GM10266 (cell line): ENCODE results near the gene KRT13.

Experiments
- DNase-seq: peaks from one replicate; pipeline ENCODE4 v3.0.0; 2012; ENCODE audit errors: extremely low spot score
- TF ChIP-seq, protein P1 (sequence below): IDR thresholded peaks from 2 replicates; pipeline ENCODE4 v1.5.1; 2012; ENCODE audit warnings: mild to moderate bottlenecking, low read depth; ENCODE audit not compliant: control insufficient read depth, insufficient read depth; ENCODE audit errors: missing control alignments

KRT13 gene

DNA sequence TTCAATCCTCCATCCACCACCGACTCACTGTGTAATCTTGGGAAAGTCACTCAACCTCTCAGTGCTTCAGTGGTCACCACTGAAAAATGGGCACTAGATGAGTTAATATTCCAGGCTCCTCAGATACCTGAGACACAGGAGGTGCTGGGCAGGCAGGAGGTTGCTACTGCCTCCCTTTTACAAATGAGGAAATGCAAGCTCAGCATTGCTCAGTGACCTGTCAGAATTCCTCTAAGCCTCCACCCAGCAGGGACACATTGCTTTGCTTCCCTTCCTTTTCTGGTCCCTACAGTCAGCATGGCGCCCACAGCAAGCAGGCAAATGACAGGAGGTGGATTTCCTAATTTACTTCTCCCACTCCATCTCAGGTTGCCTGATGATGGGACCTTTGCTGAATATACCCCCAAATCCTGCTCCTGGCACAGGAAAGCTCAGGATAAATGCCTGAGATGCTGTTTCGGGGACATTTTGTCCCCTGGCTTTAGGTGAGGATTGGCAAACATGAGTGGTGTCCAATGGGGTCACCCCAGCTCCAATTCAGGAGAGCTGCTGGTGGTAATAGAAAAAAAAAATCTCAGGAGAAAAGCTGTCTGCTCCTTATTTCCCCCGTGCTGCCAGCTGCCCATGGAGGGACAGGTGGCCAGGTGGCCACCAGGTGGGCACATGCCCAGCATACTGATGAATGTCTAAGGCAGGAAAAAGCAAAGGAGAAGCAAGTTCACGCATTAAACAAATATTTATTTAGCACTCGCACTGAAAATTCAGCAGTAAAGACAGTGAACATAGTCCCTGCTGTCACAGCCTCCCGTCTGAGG, 5.0 kb upstream of the KRT13 start:
- DNase-seq, result no peak
- TF ChIP-seq, protein P1, sequence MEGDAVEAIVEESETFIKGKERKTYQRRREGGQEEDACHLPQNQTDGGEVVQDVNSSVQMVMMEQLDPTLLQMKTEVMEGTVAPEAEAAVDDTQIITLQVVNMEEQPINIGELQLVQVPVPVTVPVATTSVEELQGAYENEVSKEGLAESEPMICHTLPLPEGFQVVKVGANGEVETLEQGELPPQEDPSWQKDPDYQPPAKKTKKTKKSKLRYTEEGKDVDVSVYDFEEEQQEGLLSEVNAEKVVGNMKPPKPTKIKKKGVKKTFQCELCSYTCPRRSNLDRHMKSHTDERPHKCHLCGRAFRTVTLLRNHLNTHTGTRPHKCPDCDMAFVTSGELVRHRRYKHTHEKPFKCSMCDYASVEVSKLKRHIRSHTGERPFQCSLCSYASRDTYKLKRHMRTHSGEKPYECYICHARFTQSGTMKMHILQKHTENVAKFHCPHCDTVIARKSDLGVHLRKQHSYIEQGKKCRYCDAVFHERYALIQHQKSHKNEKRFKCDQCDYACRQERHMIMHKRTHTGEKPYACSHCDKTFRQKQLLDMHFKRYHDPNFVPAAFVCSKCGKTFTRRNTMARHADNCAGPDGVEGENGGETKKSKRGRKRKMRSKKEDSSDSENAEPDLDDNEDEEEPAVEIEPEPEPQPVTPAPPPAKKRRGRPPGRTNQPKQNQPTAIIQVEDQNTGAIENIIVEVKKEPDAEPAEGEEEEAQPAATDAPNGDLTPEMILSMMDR, result no peak

DNA sequence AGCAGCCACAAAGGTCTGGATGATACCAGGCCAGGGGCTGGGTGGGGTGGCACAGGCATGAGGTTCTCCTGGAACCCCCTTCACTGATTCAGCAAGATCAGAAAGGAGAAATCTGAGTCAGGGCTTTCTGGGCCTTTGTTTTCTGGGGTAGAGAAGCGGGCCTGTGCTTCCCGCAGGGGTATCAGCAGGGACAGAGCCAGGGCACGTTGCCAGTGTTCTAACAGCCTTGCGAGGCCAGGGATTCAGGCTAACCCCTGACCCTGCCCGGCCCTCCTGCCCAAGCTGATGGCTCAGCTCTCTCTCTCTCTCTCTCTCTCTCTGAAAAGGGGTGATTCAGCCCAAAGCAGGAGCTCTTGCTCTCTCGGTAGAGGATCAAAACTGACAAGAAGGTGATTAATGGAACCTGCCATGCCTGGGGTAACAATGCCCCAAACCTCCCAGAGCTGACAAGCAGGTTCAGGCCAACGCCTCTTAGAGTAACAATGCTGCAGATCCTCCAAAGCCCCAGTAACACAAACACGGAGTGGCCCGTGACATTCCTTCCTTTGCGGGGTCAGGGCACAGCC, 2.0 kb upstream of the KRT13 start:
- DNase-seq, result no peak
- TF ChIP-seq, protein P1, result no peak

DNA sequence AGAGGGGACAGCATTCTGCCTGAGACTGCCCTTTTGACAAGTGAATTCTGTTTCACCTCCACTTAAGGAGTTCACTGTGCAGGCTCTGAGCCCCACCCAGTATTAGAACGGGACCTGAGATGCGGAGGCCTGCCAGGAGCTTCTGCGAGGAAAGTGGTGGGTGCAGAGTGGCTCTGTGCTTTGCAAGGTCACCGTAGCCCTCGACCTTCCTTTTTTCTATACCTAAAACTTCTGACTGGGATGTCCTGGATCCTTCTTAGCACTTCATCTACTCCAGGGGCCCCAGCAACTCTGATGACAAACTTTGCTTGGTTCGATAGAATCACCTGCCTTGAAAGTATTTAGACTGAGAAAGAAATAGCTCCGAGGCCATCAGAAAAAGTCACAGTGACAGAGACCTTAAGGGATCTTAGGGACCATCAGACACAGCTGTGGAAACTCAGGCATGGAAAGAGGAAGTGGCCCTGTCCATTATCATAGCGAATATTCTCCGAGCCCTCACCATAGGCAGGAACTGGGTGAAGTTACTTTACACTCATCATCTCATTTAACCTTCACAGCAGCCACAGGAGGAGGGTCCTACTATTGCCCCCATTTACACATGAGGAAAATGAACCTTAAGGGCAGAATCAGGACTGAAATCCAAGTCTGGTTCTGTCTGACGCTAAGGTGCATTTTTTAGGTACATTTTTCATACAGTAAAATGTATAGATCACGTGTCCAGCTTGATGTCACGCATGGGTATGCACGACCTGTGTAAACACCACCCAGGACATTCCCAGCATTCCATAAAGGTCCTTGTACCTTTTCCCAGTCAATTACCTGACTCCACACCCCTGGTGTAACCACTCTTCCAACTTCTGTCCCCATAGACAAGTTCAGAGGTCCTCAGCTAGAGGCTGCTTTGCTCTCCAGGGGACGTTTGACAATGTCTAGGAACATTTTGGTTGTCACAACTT, 676 bp upstream of the KRT13 start:
- no peak for DNase-seq
- TF ChIP-seq, protein P1, result no peak

DNA sequence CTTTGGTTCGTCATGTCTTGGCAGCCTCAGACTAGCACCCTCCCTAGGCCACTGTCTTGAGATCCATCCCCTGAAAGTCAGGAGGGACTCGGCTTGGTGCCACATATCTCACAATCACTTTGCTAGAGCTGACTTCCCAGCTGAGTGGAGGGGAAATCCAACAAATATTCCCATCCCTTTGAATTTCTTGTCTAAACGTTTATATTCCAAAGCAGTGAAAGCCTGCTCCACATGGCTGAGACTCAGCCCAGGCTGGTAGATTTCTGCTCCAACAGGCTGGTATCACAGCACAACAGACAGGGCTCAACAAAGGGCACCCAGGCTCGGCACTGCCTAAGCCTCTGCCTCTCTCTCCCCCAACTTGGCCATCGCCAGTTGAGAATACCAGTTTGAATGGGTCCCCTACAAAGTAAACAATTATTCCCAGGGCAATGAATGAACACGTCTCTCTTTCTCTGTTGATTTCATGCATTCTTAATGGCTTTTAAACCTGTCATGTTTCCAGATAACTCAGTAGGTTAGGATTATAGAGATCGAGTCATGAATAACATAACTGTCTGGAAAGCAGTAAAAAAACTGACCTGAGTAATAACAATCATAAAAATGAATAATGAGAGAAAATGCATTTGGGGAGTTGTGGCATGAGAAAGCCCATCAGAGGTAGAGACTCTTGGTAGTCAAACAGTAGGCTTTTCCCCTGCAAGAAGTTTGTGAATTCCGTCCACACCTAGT, 1.0 kb downstream of the KRT13 start:
- DNase-seq, result no peak
- TF ChIP-seq, protein P1, result no peak

DNA sequence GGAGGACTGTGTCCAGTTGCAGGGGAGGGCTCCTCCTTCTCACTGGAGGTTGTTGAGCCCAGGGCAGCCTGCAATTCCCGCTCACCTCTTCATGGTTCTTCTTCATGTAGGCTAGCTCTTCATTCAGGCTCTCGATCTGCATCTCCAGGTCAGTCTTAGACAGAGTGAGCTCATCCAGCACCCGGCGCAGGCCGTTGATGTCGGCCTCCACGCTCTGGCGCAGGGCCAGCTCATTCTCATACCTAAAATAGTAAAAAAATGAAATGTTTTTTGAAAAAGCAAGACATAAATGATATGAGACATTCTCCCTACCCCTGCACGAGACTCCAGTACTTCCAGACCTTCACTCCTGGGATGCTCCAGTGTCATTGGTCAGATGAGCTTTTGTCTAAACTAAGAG, 2.2 kb downstream of the KRT13 start:
- DNase-seq, result no peak
- TF ChIP-seq, protein P1, result no peak

DNA sequence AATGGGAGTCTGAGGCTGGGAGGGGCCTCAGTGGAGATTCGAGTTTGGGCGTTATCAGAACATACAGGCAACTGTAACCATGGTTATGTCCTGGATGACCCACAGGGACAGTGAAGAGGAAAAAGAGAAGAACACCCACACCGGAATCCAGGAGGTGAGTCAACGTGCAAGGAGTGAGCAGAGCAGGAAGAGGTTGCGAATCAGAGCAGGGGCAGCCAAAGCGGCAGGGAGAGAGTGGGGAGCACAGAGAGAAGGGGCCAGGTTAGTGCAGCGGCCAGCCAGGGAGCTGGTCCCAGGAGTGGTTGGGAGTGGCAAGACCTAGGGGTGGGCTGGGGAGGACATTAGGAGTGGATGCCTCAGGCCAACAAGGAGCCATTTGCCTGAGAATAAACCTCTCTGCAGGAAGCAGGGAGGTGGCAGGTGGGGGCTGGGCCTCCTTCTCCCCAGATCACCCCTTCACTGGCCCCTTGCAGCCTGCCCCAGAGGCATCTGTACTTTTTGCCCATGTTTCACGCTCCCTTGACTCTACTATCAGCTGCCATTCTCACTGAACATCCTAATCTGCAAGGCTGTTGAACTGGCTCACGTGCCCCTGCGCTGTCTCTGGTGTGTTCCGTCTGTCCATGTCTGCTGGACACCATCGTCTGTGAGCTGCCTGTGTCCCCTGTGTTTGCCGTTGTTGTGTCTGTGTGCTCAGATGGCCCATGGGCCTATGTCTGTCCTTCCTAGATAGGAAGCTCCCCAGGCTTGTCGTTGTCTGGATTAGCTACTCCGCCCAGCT, 5.1 kb downstream of the KRT13 start:
- TF ChIP-seq, protein P1, result no peak
- no peak for DNase-seq
